Neural cell (in vitro differentiated cells): Measurements from ENCODE around the gene REXO5. TPM values are rescaled to one million over a fixed set of nuclear protein-coding genes. Genes with fewer than 3 reads are reported as not detected.

Experiments used
- H2AFZ ChIP-seq: fragments of 200-600, 300-800 bp; sonication (generic), shearing (Covaris generic); 2 replicates; pipeline ENCODE4 v1.6.0; 2014; ENCODE audit warnings: low read depth, mild to moderate bottlenecking, antibody characterized with exemption, low read length, moderate library complexity
- H3F3A ChIP-seq: fragments of 200-600 bp; shearing (Covaris generic); 2 replicates; pipeline ENCODE4 v1.6.1; 2016; ENCODE audit warnings: mild to moderate bottlenecking, moderate library complexity, mixed read lengths, antibody characterized with exemption, low read length; ENCODE audit not compliant: insufficient read depth, poor library complexity, severe bottlenecking
- H3K27ac ChIP-seq: fragments of 200-600, 300-800 bp; sonication (generic), shearing (Covaris generic); 2 replicates; pipeline ENCODE4 v1.5.1; 2014; ENCODE audit warnings: mild to moderate bottlenecking, low read length, moderate library complexity
- H3K27me3 ChIP-seq: fragments of 300-800, 200-600 bp; sonication (generic), shearing (Covaris generic); 2 replicates; pipeline ENCODE4 v1.6.0; 2014; ENCODE audit warnings: mild to moderate bottlenecking, low read depth, low read length, moderate library complexity; ENCODE audit not compliant: insufficient read depth
- H3K36me3 ChIP-seq: fragments of 300-800, 200-600 bp; sonication (generic), shearing (Covaris generic); 2 replicates; pipeline ENCODE4 v1.5.1; 2014; ENCODE audit warnings: mild to moderate bottlenecking, antibody characterized with exemption, low read length, moderate library complexity; ENCODE audit not compliant: insufficient read depth
- H3K4me2 ChIP-seq: fragments of 300-800, 200-600 bp; sonication (generic), shearing (Covaris generic); 2 replicates; pipeline ENCODE4 v1.6.0; 2014; ENCODE audit warnings: mild to moderate bottlenecking, low read length
- H3K4me3 ChIP-seq: fragments of 300-800, 200-600 bp; sonication (generic), shearing (Covaris generic); 2 replicates; pipeline ENCODE4 v1.5.1; 2014; ENCODE audit warnings: mild to moderate bottlenecking, low read length, moderate library complexity
- H3K79me2 ChIP-seq: fragments of 200-600 bp; shearing (Covaris generic); replicated peaks from 2 replicates; pipeline ENCODE4 v1.6.0; 2014; ENCODE audit warnings: mild to moderate bottlenecking, low read length, moderate library complexity; ENCODE audit not compliant: insufficient read depth
- H3K9ac ChIP-seq: fragments of 300-800, 200-600 bp; sonication (generic), shearing (Covaris generic); 2 replicates; pipeline ENCODE4 v1.6.1; 2016; ENCODE audit warnings: mild to moderate bottlenecking, low read length, mixed read lengths
- H3K9me2 ChIP-seq: fragments of 200-600 bp; shearing (Covaris generic); 2 replicates; pipeline ENCODE4 v1.6.1; 2016; ENCODE audit warnings: mild to moderate bottlenecking, low read length, mixed read lengths; ENCODE audit not compliant: insufficient read depth
- H3K9me3 ChIP-seq: fragments of 200-600, 300-800 bp; sonication (generic), shearing (Covaris generic); 2 replicates; pipeline ENCODE4 v1.6.1; 2016; ENCODE audit warnings: mild to moderate bottlenecking, mixed run types, low read length, moderate library complexity, mixed read lengths
- H4K20me1 ChIP-seq: fragments of 200-600 bp; shearing (Covaris generic); 2 replicates; pipeline ENCODE4 v1.6.1; 2016; ENCODE audit warnings: mild to moderate bottlenecking, mixed run types; ENCODE audit not compliant: insufficient read depth
- EP300 ChIP-seq: fragments of 450-650 bp; conservative IDR thresholded peaks from 2 replicates; pipeline ENCODE4 v1.6.1; 2014; ENCODE audit warnings: antibody characterized with exemption, mild to moderate bottlenecking, moderate library complexity; ENCODE audit not compliant: poor library complexity, severe bottlenecking
- EZH2 ChIP-seq: fragments of 200-600, 300-800 bp; shearing (Covaris generic), sonication (generic); IDR thresholded peaks from 2 replicates; pipeline ENCODE4 v1.6.1; 2014; ENCODE audit warnings: antibody characterized with exemption, low read length, borderline replicate concordance, mild to moderate bottlenecking; ENCODE audit not compliant: insufficient read depth, poor library complexity, severe bottlenecking
- MXI1 ChIP-seq: fragments of 450-650 bp; conservative IDR thresholded peaks from 2 replicates; pipeline ENCODE4 v1.6.1; 2014; ENCODE audit warnings: antibody characterized with exemption, mild to moderate bottlenecking; ENCODE audit not compliant: poor library complexity, severe bottlenecking
- POLR2AphosphoS5 ChIP-seq: IDR thresholded peaks from 2 replicates; pipeline ENCODE4 v1.6.1; 2012
- RAD21 ChIP-seq: fragments of 450-650 bp; conservative IDR thresholded peaks from 2 replicates; pipeline ENCODE4 v1.6.1; 2014; ENCODE audit warnings: antibody characterized with exemption, mild to moderate bottlenecking, moderate library complexity
- SMC3 ChIP-seq: fragments of 450-650 bp; conservative IDR thresholded peaks from 2 replicates; pipeline ENCODE4 v1.6.1; 2014; ENCODE audit warnings: antibody characterized with exemption, mild to moderate bottlenecking, moderate library complexity; ENCODE audit not compliant: poor library complexity
- TAF1 ChIP-seq: IDR thresholded peaks from 2 replicates; pipeline ENCODE4 v1.6.1; 2012; ENCODE audit warnings: low read depth
- polyA plus RNA-seq: library from polyadenylated mRNA; depleted of rRNA; stranded (reverse); fragments of >200 nt; gene quantifications from 2 replicates; pipeline ENCODE4 v1.2.3, GENCODE V29; 2014
- TF ChIP-seq, protein P1 (sequence below): IDR thresholded peaks from 2 replicates; pipeline ENCODE4 v1.6.1; 2012; ENCODE audit warnings: borderline replicate concordance
- TF ChIP-seq, protein P2 (sequence below): fragments of 450-650 bp; IDR thresholded peaks from 2 replicates; pipeline ENCODE4 v1.5.1; 2014; ENCODE audit warnings: antibody characterized with exemption, mild to moderate bottlenecking, moderate library complexity; ENCODE audit not compliant: poor library complexity, severe bottlenecking

REXO5 gene
- polyA plus RNA-seq, 1 donor from 2014 or later = 11.2 TPM

DNA sequence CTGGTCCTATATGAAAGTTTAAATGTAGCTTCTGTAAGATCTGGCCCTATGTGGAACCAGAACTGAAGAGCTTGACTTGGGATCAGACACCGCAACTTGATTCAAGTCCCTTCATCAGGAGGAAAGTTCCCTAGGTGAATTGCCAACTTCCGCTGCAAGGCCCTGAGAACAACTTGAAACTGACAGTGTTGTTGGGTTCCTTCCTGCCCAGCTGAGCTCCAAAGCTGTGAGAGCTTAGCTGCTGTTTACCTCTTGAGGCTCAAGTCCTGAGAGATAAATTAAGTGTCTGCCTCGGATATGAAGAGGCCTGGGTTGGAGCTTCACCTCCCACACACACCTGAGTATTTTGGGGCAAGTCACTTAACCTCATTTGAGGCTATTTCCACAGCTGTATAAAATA is 44.7 kb downstream of the REXO5 start:
- H2AFZ ChIP-seq = no peak overlapping the region
- no peaks in the 10 kb centered on the region for H3K79me2 ChIP-seq
- H3K27me3 ChIP-seq = no peaks in the 10 kb centered on the region
- no peak overlapping the region for H3K4me2 ChIP-seq
- no peaks in the 10 kb centered on the region for H3K9me3 ChIP-seq
- no peaks in the 10 kb centered on the region for H3K9me2 ChIP-seq
- no peak overlapping the region for H3K9ac ChIP-seq
- H3K36me3 ChIP-seq = peaks cover 9% of the 10 kb centered on the region
- no peak overlapping the region for H3K4me3 ChIP-seq
- no peaks in the 10 kb centered on the region for H3F3A ChIP-seq
- H3K27ac ChIP-seq = no peak overlapping the region
- TF ChIP-seq EP300 (no peak), SMC3 (no peak), EZH2 (no peak), RAD21 (no peak), POLR2AphosphoS5 (no peak), TAF1 (no peak), MXI1 (no peak)
- TF ChIP-seq, protein P1, sequence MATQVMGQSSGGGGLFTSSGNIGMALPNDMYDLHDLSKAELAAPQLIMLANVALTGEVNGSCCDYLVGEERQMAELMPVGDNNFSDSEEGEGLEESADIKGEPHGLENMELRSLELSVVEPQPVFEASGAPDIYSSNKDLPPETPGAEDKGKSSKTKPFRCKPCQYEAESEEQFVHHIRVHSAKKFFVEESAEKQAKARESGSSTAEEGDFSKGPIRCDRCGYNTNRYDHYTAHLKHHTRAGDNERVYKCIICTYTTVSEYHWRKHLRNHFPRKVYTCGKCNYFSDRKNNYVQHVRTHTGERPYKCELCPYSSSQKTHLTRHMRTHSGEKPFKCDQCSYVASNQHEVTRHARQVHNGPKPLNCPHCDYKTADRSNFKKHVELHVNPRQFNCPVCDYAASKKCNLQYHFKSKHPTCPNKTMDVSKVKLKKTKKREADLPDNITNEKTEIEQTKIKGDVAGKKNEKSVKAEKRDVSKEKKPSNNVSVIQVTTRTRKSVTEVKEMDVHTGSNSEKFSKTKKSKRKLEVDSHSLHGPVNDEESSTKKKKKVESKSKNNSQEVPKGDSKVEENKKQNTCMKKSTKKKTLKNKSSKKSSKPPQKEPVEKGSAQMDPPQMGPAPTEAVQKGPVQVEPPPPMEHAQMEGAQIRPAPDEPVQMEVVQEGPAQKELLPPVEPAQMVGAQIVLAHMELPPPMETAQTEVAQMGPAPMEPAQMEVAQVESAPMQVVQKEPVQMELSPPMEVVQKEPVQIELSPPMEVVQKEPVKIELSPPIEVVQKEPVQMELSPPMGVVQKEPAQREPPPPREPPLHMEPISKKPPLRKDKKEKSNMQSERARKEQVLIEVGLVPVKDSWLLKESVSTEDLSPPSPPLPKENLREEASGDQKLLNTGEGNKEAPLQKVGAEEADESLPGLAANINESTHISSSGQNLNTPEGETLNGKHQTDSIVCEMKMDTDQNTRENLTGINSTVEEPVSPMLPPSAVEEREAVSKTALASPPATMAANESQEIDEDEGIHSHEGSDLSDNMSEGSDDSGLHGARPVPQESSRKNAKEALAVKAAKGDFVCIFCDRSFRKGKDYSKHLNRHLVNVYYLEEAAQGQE = no peak
- TF ChIP-seq, protein P2, sequence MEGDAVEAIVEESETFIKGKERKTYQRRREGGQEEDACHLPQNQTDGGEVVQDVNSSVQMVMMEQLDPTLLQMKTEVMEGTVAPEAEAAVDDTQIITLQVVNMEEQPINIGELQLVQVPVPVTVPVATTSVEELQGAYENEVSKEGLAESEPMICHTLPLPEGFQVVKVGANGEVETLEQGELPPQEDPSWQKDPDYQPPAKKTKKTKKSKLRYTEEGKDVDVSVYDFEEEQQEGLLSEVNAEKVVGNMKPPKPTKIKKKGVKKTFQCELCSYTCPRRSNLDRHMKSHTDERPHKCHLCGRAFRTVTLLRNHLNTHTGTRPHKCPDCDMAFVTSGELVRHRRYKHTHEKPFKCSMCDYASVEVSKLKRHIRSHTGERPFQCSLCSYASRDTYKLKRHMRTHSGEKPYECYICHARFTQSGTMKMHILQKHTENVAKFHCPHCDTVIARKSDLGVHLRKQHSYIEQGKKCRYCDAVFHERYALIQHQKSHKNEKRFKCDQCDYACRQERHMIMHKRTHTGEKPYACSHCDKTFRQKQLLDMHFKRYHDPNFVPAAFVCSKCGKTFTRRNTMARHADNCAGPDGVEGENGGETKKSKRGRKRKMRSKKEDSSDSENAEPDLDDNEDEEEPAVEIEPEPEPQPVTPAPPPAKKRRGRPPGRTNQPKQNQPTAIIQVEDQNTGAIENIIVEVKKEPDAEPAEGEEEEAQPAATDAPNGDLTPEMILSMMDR = no peak
- no peaks in the 10 kb centered on the region for H4K20me1 ChIP-seq

- Histone ChIP-seq H3K4me2 (no peak overlapping the region), H3K36me3 (peaks cover 10% of the 10 kb centered on the region), H2AFZ (no peak overlapping the region), H3K9me2 (no peaks in the 10 kb centered on the region), H3K27me3 (no peaks in the 10 kb centered on the region), H3F3A (no peaks in the 10 kb centered on the region), H3K27ac (no peak overlapping the region), H3K9ac (no peak overlapping the region), H3K4me3 (no peak overlapping the region), H4K20me1 (no peaks in the 10 kb centered on the region), H3K79me2 (no peaks in the 10 kb centered on the region), H3K9me3 (no peaks in the 10 kb centered on the region)
- TF ChIP-seq TAF1 (no peak), EZH2 (no peak), SMC3 (no peak), POLR2AphosphoS5 (no peak), EP300 (no peak), MXI1 (no peak)
- TF ChIP-seq, protein P2 = no peak
- TF ChIP-seq, protein P1 = no peak
These were observed 45.3 kb downstream of the REXO5 start for GRCh38 chr16:20851601-20852000.
